HepG2 (cell line): Measurements from ENCODE around the gene CNMD.

Experiments
- NBN ChIP-seq: fragments of 450-650 bp; conservative IDR thresholded peaks from 2 replicates; pipeline ENCODE4 v1.6.1; 2017
- NFRKB ChIP-seq: fragments of 450-650 bp; IDR thresholded peaks from 2 replicates; pipeline ENCODE4 v1.6.1; 2017
- SP2 ChIP-seq: sonication (generic); formaldehyde crosslinking; IDR thresholded peaks from 2 replicates; pipeline ENCODE4 v1.5.1; 2020; ENCODE audit warnings: mild to moderate bottlenecking, missing genetic modification reagents
- TOE1 ChIP-seq: sonication (generic); formaldehyde crosslinking; IDR thresholded peaks from 2 replicates; pipeline ENCODE4 v1.4.0; 2020; ENCODE audit warnings: mild to moderate bottlenecking, missing genetic modification reagents
- ZIK1 ChIP-seq: sonication (generic); formaldehyde crosslinking; IDR thresholded peaks from 2 replicates; pipeline ENCODE4 v1.5.0; 2020; ENCODE audit warnings: mild to moderate bottlenecking, low read depth, missing genetic modification reagents, borderline replicate concordance
- ZNF124 ChIP-seq: sonication (generic); formaldehyde crosslinking; IDR thresholded peaks from 2 replicates; pipeline ENCODE4 v1.4.0; 2020; ENCODE audit warnings: missing genetic modification reagents
- ZNF558 ChIP-seq: sonication (generic); formaldehyde crosslinking; IDR thresholded peaks from 2 replicates; pipeline ENCODE4 v1.9.0; 2022; ENCODE audit warnings: mild to moderate bottlenecking, missing genetic modification reagents, borderline replicate concordance
- ZNF75D ChIP-seq: sonication (generic); formaldehyde crosslinking; IDR thresholded peaks from 2 replicates; pipeline ENCODE4 v1.8.1; 2023; ENCODE audit warnings: missing genetic modification reagents, mild to moderate bottlenecking, borderline replicate concordance
- TF ChIP-seq, protein P1 (sequence below): sonication (generic); formaldehyde crosslinking; IDR thresholded peaks from 2 replicates; pipeline ENCODE4 v1.8.1; 2023; ENCODE audit warnings: missing genetic modification reagents, inconsistent platforms, borderline replicate concordance

DNA sequence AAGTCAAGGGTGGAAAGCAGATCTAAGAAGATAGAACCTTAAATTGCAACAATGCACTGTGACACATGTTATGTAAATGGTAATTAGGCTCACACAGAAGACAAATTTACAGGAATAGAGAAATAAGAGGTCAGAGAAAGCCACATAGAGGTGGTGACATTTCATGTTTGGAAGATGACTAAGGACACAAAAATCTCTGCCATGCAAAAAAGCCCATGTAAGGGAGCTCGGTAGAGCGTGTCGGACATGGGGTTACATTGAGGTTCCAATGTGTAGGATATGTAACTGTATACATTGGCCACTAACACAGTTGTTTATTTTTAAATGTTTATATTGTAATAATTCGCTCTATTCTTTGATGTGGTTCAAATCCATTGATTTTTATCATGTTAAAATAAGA lies 53.2 kb downstream of the CNMD start:
- TF ChIP-seq, protein P1, sequence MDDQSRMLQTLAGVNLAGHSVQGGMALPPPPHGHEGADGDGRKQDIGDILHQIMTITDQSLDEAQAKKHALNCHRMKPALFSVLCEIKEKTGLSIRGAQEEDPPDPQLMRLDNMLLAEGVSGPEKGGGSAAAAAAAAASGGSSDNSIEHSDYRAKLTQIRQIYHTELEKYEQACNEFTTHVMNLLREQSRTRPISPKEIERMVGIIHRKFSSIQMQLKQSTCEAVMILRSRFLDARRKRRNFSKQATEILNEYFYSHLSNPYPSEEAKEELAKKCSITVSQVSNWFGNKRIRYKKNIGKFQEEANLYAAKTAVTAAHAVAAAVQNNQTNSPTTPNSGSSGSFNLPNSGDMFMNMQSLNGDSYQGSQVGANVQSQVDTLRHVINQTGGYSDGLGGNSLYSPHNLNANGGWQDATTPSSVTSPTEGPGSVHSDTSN: no peak
- TF ChIP-seq TOE1 (CRISPR knock-in tag): no peak
- TF ChIP-seq NBN: no peak
- no peak for TF ChIP-seq ZNF124 (CRISPR knock-in tag)
- TF ChIP-seq ZIK1 (CRISPR knock-in tag): no peak
- TF ChIP-seq ZNF75D (CRISPR knock-in tag): no peak
- no peak for TF ChIP-seq SP2 (CRISPR knock-in tag)
- no peak for TF ChIP-seq NFRKB
- no peak for TF ChIP-seq ZNF558
